ENCODE data around the gene FAM180A.
"Not testable (repeated sequence)": the region's sequence is repeated elsewhere in the genome, so short reads cannot be mapped to it uniquely, and the experiment has no call there.

The FAM180A gene

GRCh38 chr7:135737306-135737647 lies 11.3 kb downstream of the FAM180A start:
- not testable (repeated sequence) for DNase-seq (ENCODE audit: low read depth)

- DNase-seq (ENCODE audit: low read depth): no peak
Measured at GRCh38 chr7:135736586-135737305, 11.9 kb downstream of the FAM180A start.

DNA sequence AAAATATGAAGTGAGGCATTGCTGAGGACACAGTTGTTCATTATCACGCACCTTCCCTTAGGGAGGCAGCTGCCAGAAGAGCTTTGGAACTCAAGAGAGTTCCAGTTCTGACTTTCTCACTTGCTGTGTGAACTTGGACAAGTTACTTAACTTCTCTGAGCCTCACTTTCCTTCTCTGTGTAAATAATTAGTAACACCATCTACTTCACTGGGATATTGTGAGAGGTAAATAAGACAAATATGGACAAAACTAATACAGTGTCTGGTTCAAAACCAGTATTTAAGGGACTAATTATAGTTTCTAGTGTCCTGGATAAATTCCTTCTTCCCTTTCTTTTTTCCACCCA lies 14.3 kb downstream of the FAM180A start:
- no peak for DNase-seq (ENCODE audit: low read depth)

- DNase-seq (ENCODE audit: low read depth): no peak
Measured at GRCh38 chr7:135733603-135734342, 14.8 kb downstream of the FAM180A start.

DNA sequence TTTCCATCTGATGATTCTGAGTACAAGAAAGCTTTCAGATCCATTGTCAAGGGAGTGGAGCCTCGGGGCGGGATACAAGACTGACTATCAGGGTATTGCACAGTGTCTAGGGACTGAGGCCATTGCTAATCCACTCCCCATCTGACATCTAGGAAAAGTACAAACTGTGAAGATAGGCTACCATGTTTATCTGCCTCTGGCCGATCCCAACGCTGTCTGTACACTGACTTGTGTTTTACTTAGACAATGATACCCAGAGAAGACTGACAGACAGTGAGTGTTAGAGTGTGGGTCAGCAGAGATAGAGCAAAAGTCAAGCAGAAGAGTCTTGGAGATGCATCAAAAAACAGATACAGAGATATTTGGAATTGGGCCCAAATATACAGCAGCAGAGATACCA lies 17.5 kb downstream of the FAM180A start:
- no peak for DNase-seq (ENCODE audit: low read depth)

GRCh38 chr7:135729230-135729629 lies 19.4 kb downstream of the FAM180A start:
- no peak for DNase-seq (ENCODE audit: low read depth)

- DNase-seq (ENCODE audit: low read depth): no peak
Measured at GRCh38 chr7:135728136-135728669, 20.4 kb downstream of the FAM180A start, which contains the start of gene SLC13A4. Gene SLC13A4, minus strand, starts transcription at chr7:135728186. Its CDS starts 690 bp downstream, at chr7:135727496.

DNA sequence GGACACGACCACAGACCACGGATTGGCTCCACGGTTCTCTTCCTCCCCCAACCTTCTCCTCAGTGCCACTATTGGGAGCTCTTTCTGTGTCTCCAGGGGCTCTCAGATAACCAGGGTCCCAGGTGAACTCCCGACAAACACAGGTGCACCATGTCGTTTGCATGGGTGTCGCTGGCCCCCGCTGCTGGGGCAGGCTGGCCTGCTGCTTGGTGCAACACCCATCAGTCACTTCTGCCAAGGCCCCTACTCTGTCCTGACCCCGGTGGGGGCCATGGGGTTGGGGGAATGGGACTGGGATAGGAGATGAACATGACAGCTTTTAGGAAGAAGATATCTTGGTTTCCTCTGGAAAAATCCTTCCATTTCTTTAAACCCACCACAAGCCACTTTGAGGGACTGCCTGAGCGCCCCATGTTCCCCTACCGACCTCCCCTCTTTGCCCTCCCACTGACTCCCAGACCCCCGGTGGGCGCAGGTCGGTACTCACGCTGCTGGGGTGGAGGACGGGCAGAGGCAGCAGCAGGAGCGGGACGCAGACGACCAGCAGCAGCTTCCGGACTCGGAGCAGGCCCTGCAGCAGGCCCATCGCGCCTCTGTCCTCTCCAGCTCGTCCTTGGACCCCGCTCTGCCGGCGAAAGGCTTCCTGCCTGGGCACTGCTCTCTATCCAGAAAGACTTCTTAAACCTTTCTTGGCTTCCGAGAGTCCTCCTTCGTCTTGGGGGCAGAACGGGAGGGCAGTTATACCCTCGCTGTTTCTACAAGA lies 21.5 kb downstream of the FAM180A start:
- DNase-seq (ENCODE audit: low read depth): no peak

DNA sequence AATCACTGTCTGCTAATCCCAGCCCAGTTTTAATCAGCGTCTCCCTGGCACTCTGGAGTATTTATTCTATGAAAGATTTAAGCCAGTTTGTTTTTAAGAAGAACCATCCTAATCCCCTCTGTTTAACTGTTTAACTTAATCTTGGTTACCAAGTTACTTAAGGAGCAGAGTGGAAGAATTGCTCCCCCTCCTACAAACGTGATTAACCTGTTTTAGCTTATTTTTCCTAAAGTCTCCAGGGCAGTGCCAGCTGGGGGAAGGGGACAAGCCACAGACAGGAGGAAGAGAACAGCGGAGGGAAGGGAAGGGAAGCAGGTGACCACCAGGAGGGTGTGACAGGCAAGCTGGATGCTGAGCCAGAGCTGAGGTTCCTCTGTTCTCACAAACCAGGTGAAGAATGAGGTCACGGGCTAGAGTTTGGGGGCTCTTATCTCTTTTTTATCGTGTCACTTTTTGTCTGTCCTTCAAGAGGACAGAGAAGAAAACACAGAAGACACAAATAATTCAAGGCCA lies 22.3 kb downstream of the FAM180A start:
- DNase-seq (ENCODE audit: low read depth): no peak

DNA sequence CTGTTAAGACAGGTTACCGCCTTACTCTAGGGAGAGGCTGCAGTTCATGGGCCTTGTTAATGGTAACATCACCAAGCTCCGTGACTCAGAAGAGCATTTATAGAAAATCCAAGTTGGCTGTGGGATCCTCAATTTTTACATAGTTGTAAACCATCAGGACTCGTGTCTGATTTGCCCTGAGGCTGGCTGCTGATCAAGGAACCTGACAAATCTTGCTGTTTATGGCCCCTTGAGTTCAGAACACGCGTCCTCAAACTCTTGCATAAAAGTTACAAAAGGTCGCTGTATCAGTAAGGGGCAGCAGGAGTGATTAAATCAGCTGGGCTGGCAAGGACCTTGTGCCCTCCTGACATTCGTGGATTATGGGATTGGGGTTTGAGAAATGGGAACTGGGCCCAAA lies 25.2 kb downstream of the FAM180A start:
- no peak for DNase-seq (ENCODE audit: low read depth)

- DNase-seq (ENCODE audit: low read depth): no peak
Measured at GRCh38 chr7:135721198-135721820, 27.3 kb downstream of the FAM180A start.

GRCh38 chr7:135719688-135720087 lies 28.9 kb downstream of the FAM180A start:
- no peak for DNase-seq (ENCODE audit: low read depth)

DNA sequence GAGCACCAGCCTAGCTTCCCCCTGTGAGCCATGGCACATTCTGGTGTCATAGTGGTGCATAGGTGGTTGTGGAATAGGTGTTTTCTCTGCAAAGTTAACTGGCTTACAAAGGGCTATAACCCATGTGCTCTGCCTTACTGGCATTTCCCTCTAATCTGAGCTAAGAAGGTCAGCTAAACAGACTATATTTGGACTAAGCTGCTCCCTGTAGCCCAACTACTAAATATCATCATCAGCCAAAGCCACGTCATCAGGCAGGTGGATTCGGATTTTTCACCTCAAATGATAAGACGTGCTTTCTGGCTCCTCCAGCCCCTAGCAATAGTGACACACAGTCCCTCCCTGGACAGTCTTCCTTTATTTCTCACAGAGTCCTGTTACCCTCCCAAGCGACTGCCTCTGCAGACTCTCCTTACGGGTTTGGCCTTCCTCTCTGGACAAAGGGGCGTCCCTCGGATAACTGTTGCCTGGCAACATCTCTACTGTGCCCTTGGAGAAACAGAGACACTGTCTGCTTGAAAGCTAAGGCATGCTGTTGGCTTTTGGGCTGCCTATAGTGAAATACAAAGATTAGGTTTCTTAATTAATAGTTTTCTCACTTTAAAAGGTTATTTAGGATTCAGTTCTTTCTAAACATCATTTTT lies 29.7 kb downstream of the FAM180A start:
- DNase-seq (ENCODE audit: low read depth): no peak

- no peak for DNase-seq (ENCODE audit: low read depth)
Measured at GRCh38 chr7:135718219-135718618, 30.4 kb downstream of the FAM180A start.

GRCh38 chr7:135717693-135718092 lies 30.9 kb downstream of the FAM180A start:
- no peak for DNase-seq (ENCODE audit: low read depth)

GRCh38 chr7:135716677-135717238 lies 31.9 kb downstream of the FAM180A start:
- no peak for DNase-seq (ENCODE audit: low read depth)

- DNase-seq (ENCODE audit: low read depth): no peak
Measured at GRCh38 chr7:135715673-135716072, 32.9 kb downstream of the FAM180A start.

- DNase-seq (ENCODE audit: low read depth): no peak
Measured at GRCh38 chr7:135715055-135715522, 33.5 kb downstream of the FAM180A start.

- DNase-seq (ENCODE audit: low read depth): no peak
Measured at GRCh38 chr7:135714534-135715009, 34.0 kb downstream of the FAM180A start.

- no peak for DNase-seq (ENCODE audit: low read depth)
Measured at GRCh38 chr7:135713836-135714470, 34.7 kb downstream of the FAM180A start.
